ENCODE results near the gene RIN3. TPM values are rescaled to one million over a fixed set of nuclear protein-coding genes. Genes with fewer than 3 reads are reported as not detected.
A peak's percentile ranks its signal among the peaks of the same experiment; 100 is the strongest.

RIN3 gene
- polyA plus RNA-seq, 3 donors = 42.8 to 144 (median 54.6) TPM

- Histone ChIP-seq H3K4me2 (replicated peaks; ENCODE audit: extremely low read depth, low read length, poor library complexity, severe bottlenecking) (no peak overlapping the region), H3K27ac (ENCODE audit: low read depth in 1 of 2, low read length in 2 of 2) (peak overlapping the region; percentile 37 to 65), H3K27me3 (ENCODE audit: control insufficient read depth in 2 of 2, insufficient read depth in 2 of 2, low read length in 2 of 2) (no peaks in the 10 kb centered on the region), H3K4me1 (ENCODE audit: control insufficient read depth in 1 of 2, insufficient read depth in 2 of 2, low read length in 2 of 2) (peaks cover 64 to 76% of the 10 kb centered on the region in 2 donors), H4K20me1 (ENCODE audit: insufficient read depth, low read length) (peaks cover 90% of the 10 kb centered on the region), H3K36me3 (replicated peaks in 1 of 2; ENCODE audit: control insufficient read depth in 1 of 2, insufficient read depth in 2 of 2, low read length in 2 of 2) (peaks cover 73 to 88% of the 10 kb centered on the region in 2 donors), H3K79me2 (ENCODE audit: insufficient read depth, low read length) (peaks cover 98% of the 10 kb centered on the region), H3K9me3 (replicated peaks in 1 of 2; ENCODE audit: control insufficient read depth in 1 of 2, insufficient read depth in 1 of 2, low read length in 2 of 2) (no peaks in the 10 kb centered on the region), H2AFZ (ENCODE audit: insufficient read depth, low read depth, low read length, poor library complexity, severe bottlenecking) (no peak overlapping the region), H3K9ac (ENCODE audit: insufficient read depth, low read length, poor library complexity, severe bottlenecking) (no peak overlapping the region), H3K4me3 (replicated peaks in 1 of 3; ENCODE audit: low read depth in 2 of 3, low read length in 3 of 3) (no peak overlapping the region)
- intact Hi-C loops (cut with micrococcal nuclease) = no loop called here
- WGBS (ENCODE audit: insufficient coverage) = 100% methylated on average over 1 of the region's 4 CpGs
- Mint-ChIP-seq H3K9me3 (peaks cover 0 to 4% (median 0%) of the 10 kb centered on the region in 7 donors), H3K4me1 (peaks cover 77% of the 10 kb centered on the region), H3K4me3 (no peak overlapping the region), H3K36me3 (peaks cover 88 to 94% of the 10 kb centered on the region in 2 donors), H3K27ac (peak overlapping the region; percentile 64 to 90 (median 85)), H3K27me3 (ENCODE audit: low read depth in 3 of 3) (no peaks in the 10 kb centered on the region)
- no peak for TF ChIP-seq CTCF (IDR thresholded peaks at IDR 0.05)
- DNase-seq = no peak
Observed at GRCh38 chr14:92668276-92668973, 154.8 kb downstream of the RIN3 start.

GRCh38 chr14:92670160-92670559, 156.6 kb downstream of the RIN3 start:
- peaks cover 97% of the 10 kb centered on the region for H4K20me1 ChIP-seq (ENCODE audit: insufficient read depth, low read length)
- H3K36me3 ChIP-seq (replicated peaks in 1 of 2; ENCODE audit: control insufficient read depth in 1 of 2, insufficient read depth in 2 of 2, low read length in 2 of 2) = peaks cover 73 to 90% of the 10 kb centered on the region in 2 donors
- no peak overlapping the region for H3K4me3 ChIP-seq (replicated peaks in 1 of 3; ENCODE audit: low read depth in 2 of 3, low read length in 3 of 3)
- Mint-ChIP-seq H3K4me3 (no peak overlapping the region), H3K27ac (peak overlapping the region; percentile 70 to 92 (median 84)), H3K9me3 (peaks cover 0 to 2% (median 0%) of the 10 kb centered on the region in 7 donors), H3K27me3 (ENCODE audit: low read depth in 3 of 3) (no peaks in the 10 kb centered on the region), H3K36me3 (peaks cover 88 to 95% of the 10 kb centered on the region in 2 donors), H3K4me1 (peaks cover 80% of the 10 kb centered on the region)
- intact Hi-C loops (cut with micrococcal nuclease) = no loop called here
- H2AFZ ChIP-seq (ENCODE audit: insufficient read depth, low read depth, low read length, poor library complexity, severe bottlenecking) = no peak overlapping the region
- H3K27ac ChIP-seq (ENCODE audit: low read depth in 1 of 2, low read length in 2 of 2) = peak overlapping the region; percentile 19 to 65
- no peaks in the 10 kb centered on the region for H3K9me3 ChIP-seq (replicated peaks in 1 of 2; ENCODE audit: control insufficient read depth in 1 of 2, insufficient read depth in 1 of 2, low read length in 2 of 2)
- H3K4me1 ChIP-seq (ENCODE audit: control insufficient read depth in 1 of 2, insufficient read depth in 2 of 2, low read length in 2 of 2) = peaks cover 62 to 76% of the 10 kb centered on the region in 2 donors
- no peaks in the 10 kb centered on the region for H3K27me3 ChIP-seq (ENCODE audit: control insufficient read depth in 2 of 2, insufficient read depth in 2 of 2, low read length in 2 of 2)
- no peak overlapping the region for H3K4me2 ChIP-seq (replicated peaks; ENCODE audit: extremely low read depth, low read length, poor library complexity, severe bottlenecking)
- peak; percentile 23 for TF ChIP-seq CTCF (IDR thresholded peaks at IDR 0.05)
- peak in 2 of 3 donors; percentile 47 to 56 for DNase-seq
- peaks cover 98% of the 10 kb centered on the region for H3K79me2 ChIP-seq (ENCODE audit: insufficient read depth, low read length)
- H3K9ac ChIP-seq (ENCODE audit: insufficient read depth, low read length, poor library complexity, severe bottlenecking) = no peak overlapping the region
- WGBS (ENCODE audit: insufficient coverage) = 6% methylated on average over 4 of the region's 4 CpGs
